SK-N-SH (cell line): ENCODE data around the gene ASIC2. TPM values are rescaled to one million over a fixed set of nuclear protein-coding genes. Genes with fewer than 3 reads are reported as not detected.

Experiments used
- CTCF ChIA-PET: fragments of 300-600, 350-600 bp; formaldehyde crosslinking; extraction: SDS; loops from one replicate; lab custom pipeline; 2021; lab: Yijun Ruan, JAX
- POLR2A ChIA-PET: fragments of 350-600 bp; sonication (Branson Sonifier 250); formaldehyde crosslinking; extraction: SDS; loops from one replicate; lab custom pipeline; 2020; ENCODE audit warnings: antibody characterized with exemption, inconsistent platforms; lab: Yijun Ruan, JAX
- DNase-seq: peaks from one replicate; pipeline ENCODE4 v3.0.0; 2012
- H2AFZ ChIP-seq: fragments of 200-600 bp; sonication (generic); 2 replicates; pipeline ENCODE4 v1.8.1; 2016; ENCODE audit warnings: antibody characterized with exemption, mild to moderate bottlenecking, low read depth
- H3F3A ChIP-seq: fragments of 200-600 bp; sonication (generic); replicated peaks from 2 replicates; pipeline ENCODE3; 2016; ENCODE audit warnings: antibody characterized with exemption, mild to moderate bottlenecking; ENCODE audit not compliant: insufficient read depth
- H3K27ac ChIP-seq, 2 experiments: fragments of 200-500 bp in 1 of 2; fragments of 200-600 bp in 1 of 2; sonication (Bioruptor generic) in 1 of 2; sonication (generic), shearing (Covaris generic) in 1 of 2; 2 replicates each; pipeline versions ENCODE4 v1.5.1 to v1.6.1; 2014 to 2016; ENCODE audit warnings: low read depth in 2 of 2, inconsistent platforms in 1 of 2, low read length in 1 of 2, mild to moderate bottlenecking in 1 of 2, mixed read lengths in 1 of 2
- H3K27me3 ChIP-seq: fragments of 200-600 bp; sonication (generic), shearing (Covaris generic); 2 replicates; pipeline ENCODE4 v1.6.1; 2016; ENCODE audit warnings: mixed run types; ENCODE audit not compliant: insufficient read depth
- H3K36me3 ChIP-seq, 2 experiments: fragments of 200-500 bp in 1 of 2; fragments of 200-600 bp in 1 of 2; sonication (Bioruptor generic) in 1 of 2; sonication (generic) in 1 of 2; replicated peaks in 1 of 2; 2 replicates each; pipeline versions ENCODE3 to v1.5.1; 2014 to 2016; ENCODE audit warnings: low read length in 1 of 2, mild to moderate bottlenecking in 1 of 2; ENCODE audit not compliant: insufficient read depth in 2 of 2, control insufficient read depth in 1 of 2
- H3K4me1 ChIP-seq, 2 experiments: fragments of 200-500 bp in 1 of 2; fragments of 200-600 bp in 1 of 2; sonication (Bioruptor generic) in 1 of 2; sonication (generic), shearing (Covaris generic) in 1 of 2; 2 replicates each; pipeline versions ENCODE4 v1.5.1 to v1.6.1; 2014 to 2016; ENCODE audit warnings: low read depth in 1 of 2, low read length in 1 of 2, mixed run types in 1 of 2; ENCODE audit not compliant: insufficient read depth in 2 of 2, control insufficient read depth in 1 of 2
- H3K4me2 ChIP-seq: fragments of 200-600 bp; sonication (generic), shearing (Covaris generic); 2 replicates; pipeline ENCODE4 v1.6.1; 2017; ENCODE audit warnings: mixed run types
- H3K4me3 ChIP-seq, 2 experiments: fragments of 200-500 bp in 1 of 2; fragments of 200-600 bp in 1 of 2; sonication (Bioruptor generic) in 1 of 2; sonication (generic), shearing (Covaris generic) in 1 of 2; 2 replicates each; pipeline versions ENCODE4 v1.5.1 to v1.8.1; 2014 to 2016; ENCODE audit warnings: low read depth in 2 of 2, inconsistent platforms in 1 of 2, low read length in 1 of 2, mild to moderate bottlenecking in 1 of 2, mixed read lengths in 1 of 2, moderate library complexity in 1 of 2
- H3K79me2 ChIP-seq: fragments of 200-600 bp; sonication (generic); 2 replicates; pipeline ENCODE4 v1.8.1; 2017; ENCODE audit warnings: mild to moderate bottlenecking; ENCODE audit not compliant: insufficient read depth
- H3K9ac ChIP-seq: fragments of 200-600 bp; sonication (generic); 2 replicates; pipeline ENCODE4 v1.6.1; 2017; ENCODE audit warnings: mixed run types
- H3K9me2 ChIP-seq: fragments of 200-600 bp; sonication (generic); 2 replicates; pipeline ENCODE4 v1.6.1; 2017; ENCODE audit warnings: mixed run types
- H3K9me3 ChIP-seq: fragments of 200-600 bp; sonication (generic); 2 replicates; pipeline ENCODE4 v1.6.1; 2017; ENCODE audit warnings: mixed run types, mild to moderate bottlenecking, moderate library complexity
- H4K20me1 ChIP-seq: fragments of 200-600 bp; sonication (generic); 2 replicates; pipeline ENCODE4 v1.6.1; 2017; ENCODE audit warnings: mild to moderate bottlenecking, mixed run types; ENCODE audit not compliant: insufficient read depth
- CHD2 ChIP-seq: fragments of 150-350 bp; IDR thresholded peaks from 2 replicates; pipeline ENCODE4 v1.6.1; 2018; ENCODE audit warnings: low read length; ENCODE audit not compliant: partially characterized antibody
- CTCF ChIP-seq: fragments of 200-600 bp; sonication (generic); IDR thresholded peaks from 2 replicates; pipeline ENCODE4 v1.6.1; 2017; ENCODE audit warnings: antibody characterized with exemption, mild to moderate bottlenecking, moderate library complexity
- ELF1 ChIP-seq: IDR thresholded peaks from 2 replicates; pipeline ENCODE4 v1.4.0; 2012
- FOSL2 ChIP-seq: IDR thresholded peaks from 2 replicates; pipeline ENCODE4 v1.4.0; 2012; ENCODE audit warnings: low read depth, mild to moderate bottlenecking, moderate library complexity, borderline replicate concordance
- FOXJ3 ChIP-seq: sonication (generic); formaldehyde crosslinking; IDR thresholded peaks from 2 replicates; pipeline ENCODE4 v1.5.1; 2020; ENCODE audit warnings: mild to moderate bottlenecking, missing genetic modification reagents
- FOXM1 ChIP-seq: IDR thresholded peaks from 2 replicates; pipeline ENCODE4 v1.4.0; 2012; ENCODE audit warnings: low read depth, mild to moderate bottlenecking
- GATA2 ChIP-seq: sonication (generic); formaldehyde crosslinking; IDR thresholded peaks from 2 replicates; pipeline ENCODE4 v1.5.0; 2020; ENCODE audit warnings: mild to moderate bottlenecking, missing genetic modification reagents
- MAX ChIP-seq: IDR thresholded peaks from 2 replicates; pipeline ENCODE4 v1.4.0; 2012; ENCODE audit warnings: low read depth
- MEF2A ChIP-seq: IDR thresholded peaks from 2 replicates; pipeline ENCODE4 v1.4.0; 2012; ENCODE audit warnings: low read depth, borderline replicate concordance
- MXI1 ChIP-seq: IDR thresholded peaks from 2 replicates; pipeline ENCODE4 v1.6.1; 2012; ENCODE audit warnings: mild to moderate bottlenecking, low read depth, low read length, improper control_type of control experiment
- NFIC ChIP-seq: IDR thresholded peaks from 2 replicates; pipeline ENCODE4 v1.4.0; 2012; ENCODE audit warnings: borderline replicate concordance
- NRF1 ChIP-seq: IDR thresholded peaks from 2 replicates; pipeline ENCODE4 v1.6.1; 2012; ENCODE audit warnings: low read depth, mild to moderate bottlenecking, low read length
- RCOR1 ChIP-seq: fragments of 150-350 bp; IDR thresholded peaks from 2 replicates; pipeline ENCODE4 v1.6.1; 2017; ENCODE audit warnings: antibody characterized with exemption, low read length
- REST ChIP-seq: IDR thresholded peaks from 2 replicates; pipeline ENCODE4 v1.6.1; 2012; ENCODE audit warnings: mild to moderate bottlenecking, low read depth, low read length, moderate library complexity
- SIN3A ChIP-seq: IDR thresholded peaks from 2 replicates; pipeline ENCODE4 v1.6.1; 2012; ENCODE audit warnings: low read depth, mild to moderate bottlenecking, low read length, moderate library complexity, borderline replicate concordance
- TCF12 ChIP-seq: IDR thresholded peaks from 2 replicates; pipeline ENCODE4 v1.4.0; 2012
- TEAD4 ChIP-seq: IDR thresholded peaks from 2 replicates; pipeline ENCODE4 v1.4.0; 2012; ENCODE audit warnings: mild to moderate bottlenecking, borderline replicate concordance; ENCODE audit not compliant: insufficient read depth
- USF1 ChIP-seq: IDR thresholded peaks from 2 replicates; pipeline ENCODE4 v1.4.0; 2012; ENCODE audit warnings: low read depth, borderline replicate concordance
- ZBTB33 ChIP-seq: IDR thresholded peaks from 2 replicates; pipeline ENCODE4 v1.4.0; 2012; ENCODE audit warnings: low read depth, borderline replicate concordance
- WGBS: methylation state at CpG from one replicate; pipeline ENCODE4 v1.1.6; 2017; ENCODE audit warnings: low lambda C conversion rate; 5-methylcytosine and 5-hydroxymethylcytosine counted together
- polyA plus RNA-seq, 3 experiments: library from polyadenylated mRNA; depleted of rRNA; stranded (reverse); fragments of >200 nt; gene quantifications; 2 replicates each; pipeline ENCODE4 v1.2.3, GENCODE V29; 2012

The ASIC2 gene
- polyA plus RNA-seq, 1 of the 3 experiments (the other 2 are of a cell fraction) = 0.08 TPM

- WGBS = 37% methylated on average over 2 of the region's 2 CpGs
- H3K4me2 ChIP-seq = no peak overlapping the region
- no peak overlapping the region for H3K27ac ChIP-seq
- H3F3A ChIP-seq = no peaks in the 10 kb centered on the region
- ChIA-PET CTCF (no interaction called here), POLR2A (no interaction called here)
- no peaks in the 10 kb centered on the region for H3K27me3 ChIP-seq
- no peaks in the 10 kb centered on the region for H3K79me2 ChIP-seq
- no peaks in the 10 kb centered on the region for H3K36me3 ChIP-seq
- no peaks in the 10 kb centered on the region for H3K9me2 ChIP-seq
- H3K9me3 ChIP-seq = no peaks in the 10 kb centered on the region
- no peak for TF ChIP-seq MEF2A
- TF ChIP-seq ZBTB33 = no peak
- no peak for TF ChIP-seq MXI1
- no peak for TF ChIP-seq ELF1
- no peak for TF ChIP-seq SIN3A
- no peak for TF ChIP-seq NFIC
- no peak for TF ChIP-seq REST
- TF ChIP-seq, all 33 proteins: peak for 0
- no peak overlapping the region for H2AFZ ChIP-seq
- H3K4me3 ChIP-seq = no peak overlapping the region
- DNase-seq = no peak
- H3K4me1 ChIP-seq = no peaks in the 10 kb centered on the region; a peak in 2 of 4 replicates
- H4K20me1 ChIP-seq = no peaks in the 10 kb centered on the region
- H3K9ac ChIP-seq = no peak overlapping the region
Observed at GRCh38 chr17:33273271-33273670, 19.8 kb downstream of the ASIC2 start.

- no peak overlapping the region for H2AFZ ChIP-seq
- DNase-seq = no peak
- WGBS = 63% methylated on average over 2 of the region's 2 CpGs
- TF ChIP-seq FOSL2 (no peak), MEF2A (no peak), CTCF (no peak), CHD2 (no peak), USF1 (no peak), NFIC (no peak), TEAD4 (no peak), NRF1 (no peak), TCF12 (no peak), GATA2 (CRISPR knock-in tag) (no peak), RCOR1 (no peak), FOXJ3 (CRISPR knock-in tag) (no peak), FOXM1 (no peak), MAX (no peak)
Observed at GRCh38 chr17:33272438-33272837, 20.7 kb downstream of the ASIC2 start.

More at GRCh38 chr17:33272438-33272837, 20.7 kb downstream of the ASIC2 start:
- no peaks in the 10 kb centered on the region for H3K79me2 ChIP-seq
- ChIA-PET CTCF (no interaction called here), POLR2A (no interaction called here)
- no peaks in the 10 kb centered on the region for H3K9me2 ChIP-seq
- no peak overlapping the region for H3K9ac ChIP-seq
- H3K4me1 ChIP-seq = peaks cover 0 to 5% of the 10 kb centered on the region in 2 experiments; a peak in 2 of 4 replicates
- H3K4me2 ChIP-seq = no peak overlapping the region
- H3K36me3 ChIP-seq = no peaks in the 10 kb centered on the region
- peaks cover 6% of the 10 kb centered on the region for H3F3A ChIP-seq
- no peaks in the 10 kb centered on the region for H4K20me1 ChIP-seq
- no peak overlapping the region for H3K27ac ChIP-seq
- H3K9me3 ChIP-seq = no peaks in the 10 kb centered on the region
- H3K27me3 ChIP-seq = no peaks in the 10 kb centered on the region
- no peak overlapping the region for H3K4me3 ChIP-seq
